Limb (tissue), 2 donors: Measurements from ENCODE around the gene SEC11A.
"Not testable (repeated sequence)": the region's sequence is repeated elsewhere in the genome, so short reads cannot be mapped to it uniquely, and the experiment has no call there.

Experiments
- DNase-seq, 2 donors: peaks; one replicate each; pipeline ENCODE4 v3.0.0-alpha.2; 2016; ENCODE audit errors: extremely low spot score in 2 of 2

Gene SEC11A

GRCh38 chr15:84737005-84737404 lies 21.1 kb upstream of the SEC11A start:
- no peak for DNase-seq

GRCh38 chr15:84736375-84736774 lies 20.4 kb upstream of the SEC11A start:
- DNase-seq, result no peak

- DNase-seq, result not testable (repeated sequence)
Observed at GRCh38 chr15:84735480-84736061, 19.6 kb upstream of the SEC11A start.

GRCh38 chr15:84734794-84735479 lies 19.0 kb upstream of the SEC11A start:
- no peak for DNase-seq

- no peak for DNase-seq
Observed at GRCh38 chr15:84731774-84732173, 15.8 kb upstream of the SEC11A start.

GRCh38 chr15:84727429-84727828 lies 11.5 kb upstream of the SEC11A start:
- DNase-seq, result no peak

- no peak for DNase-seq
Observed at GRCh38 chr15:84725001-84725491, 9.1 kb upstream of the SEC11A start.

GRCh38 chr15:84722628-84723027 lies 6.7 kb upstream of the SEC11A start:
- DNase-seq, result no peak

- no peak for DNase-seq
Observed at GRCh38 chr15:84721371-84721770, 5.4 kb upstream of the SEC11A start.

GRCh38 chr15:84715441-84716035 lies 401 bp downstream of the SEC11A start:
- no peak for DNase-seq

- no peak for DNase-seq
Observed at GRCh38 chr15:84714821-84715220, 1.1 kb downstream of the SEC11A start.

GRCh38 chr15:84714372-84714771 lies 1.6 kb downstream of the SEC11A start:
- DNase-seq, result no peak

- no peak for DNase-seq
Observed at GRCh38 chr15:84703808-84704207, 12.1 kb downstream of the SEC11A start.

- DNase-seq, result no peak
Observed at GRCh38 chr15:84702961-84703482, 12.9 kb downstream of the SEC11A start.

- DNase-seq, result no peak
Observed at GRCh38 chr15:84699538-84700191, 16.3 kb downstream of the SEC11A start.

- DNase-seq, result no peak
Observed at GRCh38 chr15:84697236-84697990, 18.5 kb downstream of the SEC11A start.

- DNase-seq, result no peak
Observed at GRCh38 chr15:84696757-84697156, 19.2 kb downstream of the SEC11A start.

GRCh38 chr15:84690342-84690741 lies 25.6 kb downstream of the SEC11A start:
- no peak for DNase-seq

GRCh38 chr15:84689858-84690257 lies 26.1 kb downstream of the SEC11A start:
- DNase-seq, result no peak

GRCh38 chr15:84686446-84686845 lies 29.5 kb downstream of the SEC11A start:
- not testable (repeated sequence) for DNase-seq

- no peak for DNase-seq
Observed at GRCh38 chr15:84685304-84685703, 30.6 kb downstream of the SEC11A start.
